HG03558 (cell line): Measurements from ENCODE around the gene CLDN6.
"Not testable (repeated sequence)": the region's sequence is repeated elsewhere in the genome, so short reads cannot be mapped to it uniquely, and the experiment has no call there.

Experiments
- ATAC-seq: cut with Tn5 transposase; IDR thresholded peaks from one replicate; pipeline ENCODE4 v1.9.1; 2021; ENCODE audit warnings: moderate number of reproducible peaks; ENCODE audit not compliant: unreplicated experiment; ENCODE audit errors: extremely low read depth

CLDN6 gene

GRCh38 chr16:3052571-3053329 is 34.8 kb upstream of the CLDN6 start:
- not testable (repeated sequence) for ATAC-seq

GRCh38 chr16:3051494-3051893 is 33.5 kb upstream of the CLDN6 start:
- ATAC-seq, result no peak

GRCh38 chr16:3051009-3051408 is 33.0 kb upstream of the CLDN6 start:
- no peak for ATAC-seq

- no peak for ATAC-seq
Observed at GRCh38 chr16:3050487-3050886, 32.5 kb upstream of the CLDN6 start.

- no peak for ATAC-seq
Observed at GRCh38 chr16:3049921-3050481, 32.0 kb upstream of the CLDN6 start.

GRCh38 chr16:3047387-3047720 is 29.4 kb upstream of the CLDN6 start:
- ATAC-seq, result no peak

- no peak for ATAC-seq
Observed at GRCh38 chr16:3046641-3047386, 28.8 kb upstream of the CLDN6 start.

- no peak for ATAC-seq
Observed at GRCh38 chr16:3045758-3046640, 28.0 kb upstream of the CLDN6 start, which contains the start of gene MMP25. MMP25 (plus strand) TSS chr16:3046561; CDS start chr16:3046918, 357 bp downstream.

- ATAC-seq, result no peak
Observed at GRCh38 chr16:3044708-3045107, 26.7 kb upstream of the CLDN6 start.

- no peak for ATAC-seq
Observed at GRCh38 chr16:3042376-3042775, 24.4 kb upstream of the CLDN6 start.

GRCh38 chr16:3038896-3039295 is 20.9 kb upstream of the CLDN6 start:
- ATAC-seq, result no peak

GRCh38 chr16:3038256-3038655 is 20.3 kb upstream of the CLDN6 start:
- no peak for ATAC-seq

GRCh38 chr16:3036726-3037315 is 18.8 kb upstream of the CLDN6 start, which contains the start of gene BICDL2:
BICDL2 (minus strand) TSS chr16:3036944; CDS start chr16:3035496, 1,448 bp downstream.
- ATAC-seq, result no peak

GRCh38 chr16:3035972-3036725 is 18.2 kb upstream of the CLDN6 start:
- ATAC-seq, result no peak

GRCh38 chr16:3035289-3035971 is 17.4 kb upstream of the CLDN6 start:
- ATAC-seq, result no peak

GRCh38 chr16:3032624-3033023 is 14.6 kb upstream of the CLDN6 start:
- no peak for ATAC-seq

GRCh38 chr16:3030222-3031212 is 12.5 kb upstream of the CLDN6 start:
- ATAC-seq, result no peak
